ENCODE results near the gene RNF146. TPM values are rescaled to one million over a fixed set of nuclear protein-coding genes. Genes with fewer than 3 reads are reported as not detected.

Gene RNF146
- total and polyA plus RNA-seq, 10 of the 15 experiments (the other 5 are each of a cell fraction or from before 2014, with no cell fraction given) = 9.3 to 33.0 (median 17.8) TPM

- no peak for DNase-seq (ENCODE audit: low read depth, low spot score)
- Histone ChIP-seq H3K27me3 (replicated peaks in 1 of 2; ENCODE audit: control insufficient read depth in 2 of 2, insufficient read depth in 2 of 2, low read length in 1 of 2) (no peaks in the 10 kb centered on the region), H3K4me2 (ENCODE audit: control insufficient read depth, insufficient read depth) (0 out of 2 replicates have a peak overlapping the region, but pooled peaks have one; percentile 14), H3K9me3 (replicated peaks; ENCODE audit: control insufficient read depth, insufficient read depth, low read length) (no peaks in the 10 kb centered on the region), H2AFZ (ENCODE audit: control insufficient read depth, low read depth, low read length) (no peak overlapping the region), H3K9ac (ENCODE audit: control insufficient read depth, insufficient read depth, low read length) (no peak overlapping the region), H3K36me3 (ENCODE audit: control insufficient read depth in 2 of 2, insufficient read depth in 2 of 2, low read length in 1 of 2) (peaks cover 6 to 8% of the 10 kb centered on the region in 2 experiments; a peak in 3 of 4 replicates), H3K4me1 (ENCODE audit: control insufficient read depth, insufficient read depth, low read length) (peaks cover 13% of the 10 kb centered on the region; the same call in 1 of the 2 replicates), H3K27ac (ENCODE audit: control insufficient read depth, insufficient read depth) (peak overlapping the region; percentile 15; the same call in 1 of the 2 replicates), H3K4me3 (no peak overlapping the region; the same call in 1 of the 2 replicates), H3K79me2 (ENCODE audit: control insufficient read depth, insufficient read depth, low read length) (no peaks in the 10 kb centered on the region), H4K20me1 (ENCODE audit: control insufficient read depth, insufficient read depth) (no peaks in the 10 kb centered on the region)
- no peak for FAIRE-seq
- 71% methylated on average over 4 of the region's 4 CpGs for WGBS (ENCODE audit: insufficient coverage, insufficient replicate concordance, low lambda C conversion rate, missing lambda C conversion rate)
- intact Hi-C loops (cut with micrococcal nuclease; ENCODE audit: unreplicated experiment) = loop anchor here (2.0 kb wide), 1 partner anchor 24 kb away; the partner anchor contains the start of gene RNF146
- ChIA-PET CTCF (interaction anchor here (0.7 to 3.7 kb wide), 19 partner anchors 9 to 249 kb away, joined by 3 to 25 read pairs (median 4); partner anchors contain the start of gene RNF146), RAD21 (ENCODE audit: unreplicated experiment) (interaction anchor here (0.7 to 4.3 kb wide), 14 partner anchors 9 to 132 kb away, joined by 3 to 20 read pairs (median 4); partner anchors contain the start of gene RNF146), SMC1A (ENCODE audit: uncharacterized antibody, unreplicated experiment) (interaction anchor here (0.8 to 3.6 kb wide), 21 partner anchors 9 to 1296 kb away, joined by 3 to 29 read pairs (median 6); partner anchors contain the start of gene RNF146), POLR2A (interaction anchor here (0.6 to 3.3 kb wide), 6 partner anchors 9 to 1493 kb away, joined by 3 to 24 read pairs (median 5); partner anchors contain the start of gene RNF146)
- peak; percentile 55 for ATAC-seq
- BruUV-seq (replicated peaks) = no TSS peak
- in situ Hi-C loops (cut with MboI) = loop anchor here (25.0 kb wide), 1 partner anchor 1503 kb away; the partner anchor contains the start of gene NCOA7
- TF ChIP-seq IKZF2 (IDR thresholded peaks at IDR 0.05) = 0 out of 4 replicates have a peak, but pooled peaks of 1 of the 2 experiments have one; percentile 21
- no peak for TF ChIP-seq CHD2 (IDR thresholded peaks at IDR 0.05; ENCODE audit: borderline replicate concordance, low read depth, low read length)
- TF ChIP-seq ZZZ3 (IDR thresholded peaks at IDR 0.05; ENCODE audit: control insufficient read depth, insufficient read length, low read depth) = no peak
- no peak for TF ChIP-seq TCF7 (IDR thresholded peaks at IDR 0.05; ENCODE audit: borderline replicate concordance)
- no peak for TF ChIP-seq FOXM1 (IDR thresholded peaks at IDR 0.05; ENCODE audit: low read depth, low read length)
- TF ChIP-seq USF1 (IDR thresholded peaks at IDR 0.05; ENCODE audit: borderline replicate concordance, extremely low read length, insufficient read depth, low read depth, low read length) = no peak
- no peak for TF ChIP-seq SP1 (IDR thresholded peaks at IDR 0.05; ENCODE audit: low read depth, low read length)
- no peak for TF ChIP-seq TARDBP (IDR thresholded peaks at IDR 0.05; ENCODE audit: borderline replicate concordance)
- TF ChIP-seq CTCF (IDR thresholded peaks at IDR 0.05 in 2 of 3, conservative IDR thresholded peaks at IDR 0.05 in 1 of 3; ENCODE audit: control insufficient read depth in 2 of 3, extremely low read depth in 1 of 3, insufficient read depth in 1 of 3, low read depth in 3 of 3, low read length in 3 of 3) = no peak
- TF ChIP-seq CBX3 (IDR thresholded peaks at IDR 0.05; ENCODE audit: borderline replicate concordance, low read depth) = no peak
- no peak for TF ChIP-seq TBL1XR1 (IDR thresholded peaks at IDR 0.05; ENCODE audit: low read depth, low read length)
- no peak for TF ChIP-seq TAF1 (IDR thresholded peaks at IDR 0.05; ENCODE audit: borderline replicate concordance, low read depth, low read length)
- no peak for TF ChIP-seq CHD1 (IDR thresholded peaks at IDR 0.05; ENCODE audit: low read depth, low read length)
- no peak for TF ChIP-seq SUZ12 (IDR thresholded peaks at IDR 0.05; ENCODE audit: unreplicated experiment)
- no peak for TF ChIP-seq SUPT20H (IDR thresholded peaks at IDR 0.05; ENCODE audit: borderline replicate concordance, control insufficient read depth, low read depth, low read length)
- TF ChIP-seq RELA (IDR thresholded peaks at IDR 0.05; ENCODE audit: borderline replicate concordance, partially characterized antibody) = no peak
- TF ChIP-seq MTA3 (IDR thresholded peaks at IDR 0.05; ENCODE audit: borderline replicate concordance, low read length) = 0 out of 2 replicates have a peak, but pooled peaks have one; percentile 10
- no peak for TF ChIP-seq POLR2AphosphoS2 (IDR thresholded peaks at IDR 0.05; ENCODE audit: low read depth, low read length)
- TF ChIP-seq CHD4 (IDR thresholded peaks at IDR 0.05) = no peak
- peak; percentile 39; the same call in 1 of the 2 replicates for TF ChIP-seq RUNX3 (IDR thresholded peaks at IDR 0.05; ENCODE audit: low read length)
- TF ChIP-seq SMAD5 (IDR thresholded peaks at IDR 0.05; ENCODE audit: low read depth) = no peak
- TF ChIP-seq NR2F1 (conservative IDR thresholded peaks at IDR 0.05) = no peak
Observed at GRCh38 chr6:127290391-127291265, 24.0 kb downstream of the RNF146 start.
